ENCODE measurements around the gene PLBD2. TPM values are rescaled to one million over a fixed set of nuclear protein-coding genes. Genes with fewer than 3 reads are reported as not detected.
A peak's percentile ranks its signal among the peaks of the same experiment; 100 is the strongest.

Gene PLBD2
- 9.9 and 13.7 TPM in 2 replicates for total RNA-seq

GRCh38 chr12:113358381-113359132 lies at the start of gene PLBD2:
PLBD2 (plus strand) TSS chr12:113358587; CDS start chr12:113358601, 14 bp downstream.
- DNase-seq (ENCODE audit: low read depth in 2 of 2): peak; percentile 96 to 97

- DNase-seq (ENCODE audit: low read depth in 2 of 2): peak; percentile 28 to 34
These were observed 47.9 kb upstream of the PLBD2 start for GRCh38 chr12:113310489-113310888.

- DNase-seq (ENCODE audit: low read depth in 2 of 2): no peak
These were observed 44.3 kb upstream of the PLBD2 start for GRCh38 chr12:113314121-113314529.

GRCh38 chr12:113315358-113315757 lies 43.0 kb upstream of the PLBD2 start:
- DNase-seq (ENCODE audit: low read depth in 2 of 2): no peak

GRCh38 chr12:113316155-113316554 lies 42.2 kb upstream of the PLBD2 start:
- DNase-seq (ENCODE audit: low read depth in 2 of 2): no peak

- DNase-seq (ENCODE audit: low read depth in 2 of 2): no peak
These were observed 41.3 kb upstream of the PLBD2 start for GRCh38 chr12:113317122-113317521.

- DNase-seq (ENCODE audit: low read depth in 2 of 2): no peak
These were observed 40.2 kb upstream of the PLBD2 start for GRCh38 chr12:113318046-113318656.

- no peak for DNase-seq (ENCODE audit: low read depth in 2 of 2)
These were observed 39.3 kb upstream of the PLBD2 start for GRCh38 chr12:113318900-113319628.

- DNase-seq (ENCODE audit: low read depth in 2 of 2): no peak
These were observed 38.0 kb upstream of the PLBD2 start for GRCh38 chr12:113320401-113320800.

- DNase-seq (ENCODE audit: low read depth in 2 of 2): peak in 1 of 2 donors; percentile 75
These were observed 36.0 kb upstream of the PLBD2 start for GRCh38 chr12:113322343-113322742.

GRCh38 chr12:113325916-113326315 lies 32.5 kb upstream of the PLBD2 start:
- DNase-seq (ENCODE audit: low read depth in 2 of 2): peak; percentile 51 to 73

GRCh38 chr12:113326775-113327395 lies 31.5 kb upstream of the PLBD2 start:
- no peak for DNase-seq (ENCODE audit: low read depth in 2 of 2)

- peak; percentile 38 to 42 for DNase-seq (ENCODE audit: low read depth in 2 of 2)
These were observed 30.0 kb upstream of the PLBD2 start for GRCh38 chr12:113328368-113328889.

GRCh38 chr12:113329022-113329790 lies 29.2 kb upstream of the PLBD2 start:
- peak in 1 of 2 donors; percentile 63 for DNase-seq (ENCODE audit: low read depth in 2 of 2)

- no peak for DNase-seq (ENCODE audit: low read depth in 2 of 2)
These were observed 28.5 kb upstream of the PLBD2 start for GRCh38 chr12:113329791-113330417.

- no peak for DNase-seq (ENCODE audit: low read depth in 2 of 2)
These were observed 27.9 kb upstream of the PLBD2 start for GRCh38 chr12:113330505-113330904.

GRCh38 chr12:113332688-113333417 lies 25.5 kb upstream of the PLBD2 start:
- no peak for DNase-seq (ENCODE audit: low read depth in 2 of 2)

- peak in 1 of 2 donors; percentile 41 for DNase-seq (ENCODE audit: low read depth in 2 of 2)
These were observed 25.0 kb upstream of the PLBD2 start for GRCh38 chr12:113333418-113333750.

GRCh38 chr12:113333877-113334785 lies 24.3 kb upstream of the PLBD2 start:
- peak; percentile 12 to 32 for DNase-seq (ENCODE audit: low read depth in 2 of 2)

Measured in lung microvascular endothelial cell (primary cell).